ENCODE measurements around the gene R3HCC1L. TPM values are rescaled to one million over a fixed set of nuclear protein-coding genes. Genes with fewer than 3 reads are reported as not detected.

The R3HCC1L gene
- total and polyA plus RNA-seq, 10 of the 15 experiments (the other 5 are each of a cell fraction or from before 2014, with no cell fraction given), result 11.3 to 20.3 (median 15.3) TPM

DNA sequence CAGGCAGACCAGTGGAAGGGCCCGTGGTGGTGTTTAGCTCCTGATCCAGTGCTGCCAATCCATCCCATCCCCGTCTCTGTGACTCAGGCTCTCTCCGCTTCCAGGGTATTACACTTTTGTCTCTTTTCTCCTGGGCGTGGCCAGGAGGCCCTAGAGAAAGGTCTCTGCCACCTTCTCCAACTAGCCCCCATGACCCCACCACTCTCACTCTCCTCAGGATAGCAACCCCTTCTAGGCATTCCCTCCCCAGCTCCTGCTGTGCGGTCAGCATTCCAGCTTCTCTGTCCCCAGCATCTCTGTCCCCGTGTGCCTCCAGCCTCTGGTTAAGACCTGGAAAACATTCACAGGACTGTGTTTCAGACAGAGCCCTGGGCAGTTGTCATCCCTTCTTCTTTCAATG lies 36.2 kb upstream of the R3HCC1L start (continued):
- TF ChIP-seq ESRRA (IDR thresholded peaks at IDR 0.05; ENCODE audit: low read length) (no peak), HDGF (IDR thresholded peaks at IDR 0.05) (no peak), SKIL (IDR thresholded peaks at IDR 0.05; ENCODE audit: low read depth, poor library complexity, severe bottlenecking) (no peak), SREBF1 (IDR thresholded peaks at IDR 0.05; ENCODE audit: low read length) (no peak), YBX1 (IDR thresholded peaks at IDR 0.05) (no peak)

- no TSS peak for BruUV-seq (replicated peaks)
- intact Hi-C loops (cut with micrococcal nuclease; ENCODE audit: unreplicated experiment) (no loop called here), in situ Hi-C loops (cut with MboI) (no loop called here)
- Histone ChIP-seq H3K79me2 (ENCODE audit: control insufficient read depth, insufficient read depth, low read length) (no peaks in the 10 kb centered on the region), H3K4me2 (ENCODE audit: control insufficient read depth, insufficient read depth) (no peak overlapping the region), H3K4me1 (ENCODE audit: control insufficient read depth, insufficient read depth, low read length) (no peaks in the 10 kb centered on the region), H3K27ac (ENCODE audit: control insufficient read depth, insufficient read depth) (no peak overlapping the region), H3K9me3 (replicated peaks; ENCODE audit: control insufficient read depth, insufficient read depth, low read length) (no peaks in the 10 kb centered on the region), H3K27me3 (replicated peaks in 1 of 2; ENCODE audit: control insufficient read depth in 2 of 2, insufficient read depth in 2 of 2, low read length in 1 of 2) (no peaks in the 10 kb centered on the region; a peak in 1 of 4 replicates), H3K36me3 (ENCODE audit: control insufficient read depth in 2 of 2, insufficient read depth in 2 of 2, low read length in 1 of 2) (no peaks in the 10 kb centered on the region), H4K20me1 (ENCODE audit: control insufficient read depth, insufficient read depth) (no peaks in the 10 kb centered on the region; the same call in 1 of the 2 replicates), H2AFZ (ENCODE audit: control insufficient read depth, low read depth, low read length) (no peak overlapping the region), H3K4me3 (no peak overlapping the region), H3K9ac (ENCODE audit: control insufficient read depth, insufficient read depth, low read length) (no peak overlapping the region)
- TF ChIP-seq, protein P1, sequence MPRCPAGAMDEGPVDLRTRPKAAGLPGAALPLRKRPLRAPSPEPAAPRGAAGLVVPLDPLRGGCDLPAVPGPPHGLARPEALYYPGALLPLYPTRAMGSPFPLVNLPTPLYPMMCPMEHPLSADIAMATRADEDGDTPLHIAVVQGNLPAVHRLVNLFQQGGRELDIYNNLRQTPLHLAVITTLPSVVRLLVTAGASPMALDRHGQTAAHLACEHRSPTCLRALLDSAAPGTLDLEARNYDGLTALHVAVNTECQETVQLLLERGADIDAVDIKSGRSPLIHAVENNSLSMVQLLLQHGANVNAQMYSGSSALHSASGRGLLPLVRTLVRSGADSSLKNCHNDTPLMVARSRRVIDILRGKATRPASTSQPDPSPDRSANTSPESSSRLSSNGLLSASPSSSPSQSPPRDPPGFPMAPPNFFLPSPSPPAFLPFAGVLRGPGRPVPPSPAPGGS (IDR thresholded peaks at IDR 0.05; ENCODE audit: borderline replicate concordance, insufficient read depth, low read depth, low read length, poor library complexity, severe bottlenecking), result no peak
- TF ChIP-seq EZH2 (IDR thresholded peaks at IDR 0.05; ENCODE audit: borderline replicate concordance, control insufficient read depth, low read depth, low read length), result no peak
- TF ChIP-seq ZNF274 (IDR thresholded peaks at IDR 0.05; ENCODE audit: insufficient read depth, insufficient read length), result no peak
- TF ChIP-seq CBX5 (IDR thresholded peaks at IDR 0.05; ENCODE audit: low read depth), result no peak
- TF ChIP-seq SIX5 (IDR thresholded peaks at IDR 0.05; ENCODE audit: low read depth, low read length, severe bottlenecking), result no peak
- no peak for TF ChIP-seq PAX5 (IDR thresholded peaks at IDR 0.05; ENCODE audit: borderline replicate concordance, low read depth, low read length)
- no peak for TF ChIP-seq KAT2A (conservative IDR thresholded peaks at IDR 0.05; ENCODE audit: control insufficient read depth, low read depth, low read length)
- TF ChIP-seq NR2C1 (IDR thresholded peaks at IDR 0.05), result no peak
- no peak for TF ChIP-seq SUPT20H (IDR thresholded peaks at IDR 0.05; ENCODE audit: borderline replicate concordance, control insufficient read depth, low read depth, low read length)
- TF ChIP-seq CEBPB (IDR thresholded peaks at IDR 0.05; ENCODE audit: borderline replicate concordance in 1 of 2, low read depth in 2 of 2, low read length in 2 of 2), result no peak
- TF ChIP-seq TAF1 (IDR thresholded peaks at IDR 0.05; ENCODE audit: borderline replicate concordance, low read depth, low read length), result no peak
- no peak for TF ChIP-seq RAD51 (IDR thresholded peaks at IDR 0.05)
- ATAC-seq, result no peak
- no peak for FAIRE-seq
- DNase-seq (ENCODE audit: low read depth, low spot score), result no peak
- ChIA-PET CTCF (interaction anchor here (0.5 kb wide), 1 partner anchor 1248 kb away, joined by 3 read pairs; no protein-coding TSS in a partner anchor), POLR2A (no interaction called here), RAD21 (ENCODE audit: unreplicated experiment) (no interaction called here), SMC1A (ENCODE audit: uncharacterized antibody, unreplicated experiment) (no interaction called here)
- 25% methylated on average over 3 of the region's 3 CpGs for WGBS (ENCODE audit: insufficient coverage, insufficient replicate concordance, low lambda C conversion rate, missing lambda C conversion rate)
Observed at GRCh38 chr10:98100476-98100875, 34.0 kb upstream of the R3HCC1L start.
